ENCODE data around the gene ANXA4. TPM values are rescaled to one million over a fixed set of nuclear protein-coding genes. Genes with fewer than 3 reads are reported as not detected.

Gene ANXA4
- polyA plus RNA-seq = 10 to 100 TPM; 25.7 to 57.0 TPM

GRCh38 chr2:69741575-69742321 lies at the start of gene ANXA4:
TSS of gene ANXA4 (plus strand) at chr2:69742134. CDS start at chr2:69781566, 39,432 bp downstream.
- H3K4me1 ChIP-seq (ENCODE audit: control insufficient read depth in 2 of 2, insufficient read depth in 2 of 2, low read length in 1 of 2) = no peaks in the 10 kb centered on the region
- 0 to 1% methylated on average over 69 to 75 of the region's 75 CpGs for WGBS, 2 donors

GRCh38 chr2:69692424-69692823 lies 49.5 kb upstream of the ANXA4 start:
- H3K27me3 ChIP-seq (ENCODE audit: control insufficient read depth in 1 of 2, insufficient read depth in 2 of 2, low read length in 2 of 2) = no peaks in the 10 kb centered on the region
- no peaks in the 10 kb centered on the region for H3K36me3 ChIP-seq (ENCODE audit: control insufficient read depth in 2 of 2, insufficient read depth in 2 of 2, low read length in 1 of 2)
- peaks cover 2 to 5% of the 10 kb centered on the region in 2 donors for H3K4me1 ChIP-seq (ENCODE audit: control insufficient read depth in 2 of 2, insufficient read depth in 2 of 2, low read length in 1 of 2)
- H3K4me3 ChIP-seq (ENCODE audit: low read depth in 1 of 2, low read length in 2 of 2) = no peak overlapping the region
- 64 to 74% methylated on average over 2 of the region's 2 CpGs for WGBS, 2 donors
- H3K9me3 ChIP-seq (ENCODE audit: control insufficient read depth in 2 of 2, insufficient read depth in 1 of 2, low read depth in 1 of 2, low read length in 1 of 2) = no peaks in the 10 kb centered on the region
- H3K27ac ChIP-seq (ENCODE audit: low read depth in 2 of 2, low read length in 1 of 2) = no peak overlapping the region

More at GRCh38 chr2:69741575-69742321, at the start of gene ANXA4:
- Histone ChIP-seq H3K36me3 (ENCODE audit: control insufficient read depth in 2 of 2, insufficient read depth in 2 of 2, low read length in 1 of 2) (no peaks in the 10 kb centered on the region), H3K27me3 (ENCODE audit: control insufficient read depth in 1 of 2, insufficient read depth in 2 of 2, low read length in 2 of 2) (no peaks in the 10 kb centered on the region), H3K9me3 (ENCODE audit: control insufficient read depth in 2 of 2, insufficient read depth in 1 of 2, low read depth in 1 of 2, low read length in 1 of 2) (no peaks in the 10 kb centered on the region), H3K4me3 (ENCODE audit: low read depth in 1 of 2, low read length in 2 of 2) (peak within 1 kb of the TSS; percentile 75 to 89), H3K27ac (ENCODE audit: low read depth in 2 of 2, low read length in 1 of 2) (peak within 1 kb of the TSS; percentile 93 to 95)

- WGBS, 2 donors = 67 to 72% methylated on average over 4 of the region's 4 CpGs
- H3K27ac ChIP-seq (ENCODE audit: low read depth in 2 of 2, low read length in 1 of 2) = peak overlapping the region in 1 of 2 donors; percentile 41
Observed at GRCh38 chr2:69693059-69693774, 48.7 kb upstream of the ANXA4 start.

GRCh38 chr2:69693775-69694450 lies 48.0 kb upstream of the ANXA4 start:
- no peaks in the 10 kb centered on the region for H3K27me3 ChIP-seq (ENCODE audit: control insufficient read depth in 1 of 2, insufficient read depth in 2 of 2, low read length in 2 of 2)
- 73 to 74% methylated on average over 6 of the region's 6 CpGs for WGBS, 2 donors
- no peaks in the 10 kb centered on the region for H3K9me3 ChIP-seq (ENCODE audit: control insufficient read depth in 2 of 2, insufficient read depth in 1 of 2, low read depth in 1 of 2, low read length in 1 of 2)
- H3K4me3 ChIP-seq (ENCODE audit: low read depth in 1 of 2, low read length in 2 of 2) = no peak overlapping the region
- no peaks in the 10 kb centered on the region for H3K36me3 ChIP-seq (ENCODE audit: control insufficient read depth in 2 of 2, insufficient read depth in 2 of 2, low read length in 1 of 2)
- no peak overlapping the region for H3K27ac ChIP-seq (ENCODE audit: low read depth in 2 of 2, low read length in 1 of 2)
- H3K4me1 ChIP-seq (ENCODE audit: control insufficient read depth in 2 of 2, insufficient read depth in 2 of 2, low read length in 1 of 2) = peaks cover 2 to 5% of the 10 kb centered on the region in 2 donors

More at GRCh38 chr2:69693059-69693774, 48.7 kb upstream of the ANXA4 start:
- H3K36me3 ChIP-seq (ENCODE audit: control insufficient read depth in 2 of 2, insufficient read depth in 2 of 2, low read length in 1 of 2) = no peaks in the 10 kb centered on the region
- H3K27me3 ChIP-seq (ENCODE audit: control insufficient read depth in 1 of 2, insufficient read depth in 2 of 2, low read length in 2 of 2) = no peaks in the 10 kb centered on the region
- no peak overlapping the region for H3K4me3 ChIP-seq (ENCODE audit: low read depth in 1 of 2, low read length in 2 of 2)
- no peaks in the 10 kb centered on the region for H3K9me3 ChIP-seq (ENCODE audit: control insufficient read depth in 2 of 2, insufficient read depth in 1 of 2, low read depth in 1 of 2, low read length in 1 of 2)
- peaks cover 2 to 5% of the 10 kb centered on the region in 2 donors for H3K4me1 ChIP-seq (ENCODE audit: control insufficient read depth in 2 of 2, insufficient read depth in 2 of 2, low read length in 1 of 2)

- Histone ChIP-seq H3K27ac (ENCODE audit: low read depth in 2 of 2, low read length in 1 of 2) (no peak overlapping the region), H3K36me3 (ENCODE audit: control insufficient read depth in 2 of 2, insufficient read depth in 2 of 2, low read length in 1 of 2) (no peaks in the 10 kb centered on the region), H3K27me3 (ENCODE audit: control insufficient read depth in 1 of 2, insufficient read depth in 2 of 2, low read length in 2 of 2) (no peaks in the 10 kb centered on the region), H3K9me3 (ENCODE audit: control insufficient read depth in 2 of 2, insufficient read depth in 1 of 2, low read depth in 1 of 2, low read length in 1 of 2) (no peaks in the 10 kb centered on the region), H3K4me1 (ENCODE audit: control insufficient read depth in 2 of 2, insufficient read depth in 2 of 2, low read length in 1 of 2) (peaks cover 2 to 5% of the 10 kb centered on the region in 2 donors), H3K4me3 (ENCODE audit: low read depth in 1 of 2, low read length in 2 of 2) (no peak overlapping the region)
- WGBS, 2 donors = 64 to 68% methylated on average over 12 of the region's 12 CpGs
Observed at GRCh38 chr2:69694894-69695849, 46.8 kb upstream of the ANXA4 start.

- 58% methylated on average over 2 of the region's 2 CpGs for WGBS, 2 donors
- no peaks in the 10 kb centered on the region for H3K27me3 ChIP-seq (ENCODE audit: control insufficient read depth in 1 of 2, insufficient read depth in 2 of 2, low read length in 2 of 2)
- no peaks in the 10 kb centered on the region for H3K36me3 ChIP-seq (ENCODE audit: control insufficient read depth in 2 of 2, insufficient read depth in 2 of 2, low read length in 1 of 2)
- H3K4me1 ChIP-seq (ENCODE audit: control insufficient read depth in 2 of 2, insufficient read depth in 2 of 2, low read length in 1 of 2) = peaks cover 2 to 5% of the 10 kb centered on the region in 2 donors
- H3K27ac ChIP-seq (ENCODE audit: low read depth in 2 of 2, low read length in 1 of 2) = no peak overlapping the region
- no peaks in the 10 kb centered on the region for H3K9me3 ChIP-seq (ENCODE audit: control insufficient read depth in 2 of 2, insufficient read depth in 1 of 2, low read depth in 1 of 2, low read length in 1 of 2)
- H3K4me3 ChIP-seq (ENCODE audit: low read depth in 1 of 2, low read length in 2 of 2) = no peak overlapping the region
Observed at GRCh38 chr2:69695850-69696216, 46.1 kb upstream of the ANXA4 start.

GRCh38 chr2:69700381-69700780 lies 41.6 kb upstream of the ANXA4 start:
- Histone ChIP-seq H3K4me1 (ENCODE audit: control insufficient read depth in 2 of 2, insufficient read depth in 2 of 2, low read length in 1 of 2) (peaks cover 0 to 1% of the 10 kb centered on the region in 2 donors), H3K9me3 (ENCODE audit: control insufficient read depth in 2 of 2, insufficient read depth in 1 of 2, low read depth in 1 of 2, low read length in 1 of 2) (no peaks in the 10 kb centered on the region), H3K27ac (ENCODE audit: low read depth in 2 of 2, low read length in 1 of 2) (no peak overlapping the region), H3K4me3 (ENCODE audit: low read depth in 1 of 2, low read length in 2 of 2) (no peak overlapping the region), H3K27me3 (ENCODE audit: control insufficient read depth in 1 of 2, insufficient read depth in 2 of 2, low read length in 2 of 2) (no peaks in the 10 kb centered on the region), H3K36me3 (ENCODE audit: control insufficient read depth in 2 of 2, insufficient read depth in 2 of 2, low read length in 1 of 2) (no peaks in the 10 kb centered on the region)
- 83 to 84% methylated on average over 5 of the region's 5 CpGs for WGBS, 2 donors

GRCh38 chr2:69701100-69701945 lies 40.6 kb upstream of the ANXA4 start:
- Histone ChIP-seq H3K36me3 (ENCODE audit: control insufficient read depth in 2 of 2, insufficient read depth in 2 of 2, low read length in 1 of 2) (no peaks in the 10 kb centered on the region), H3K4me3 (ENCODE audit: low read depth in 1 of 2, low read length in 2 of 2) (no peak overlapping the region), H3K27me3 (ENCODE audit: control insufficient read depth in 1 of 2, insufficient read depth in 2 of 2, low read length in 2 of 2) (no peaks in the 10 kb centered on the region), H3K9me3 (ENCODE audit: control insufficient read depth in 2 of 2, insufficient read depth in 1 of 2, low read depth in 1 of 2, low read length in 1 of 2) (no peaks in the 10 kb centered on the region), H3K4me1 (ENCODE audit: control insufficient read depth in 2 of 2, insufficient read depth in 2 of 2, low read length in 1 of 2) (no peaks in the 10 kb centered on the region), H3K27ac (ENCODE audit: low read depth in 2 of 2, low read length in 1 of 2) (no peak overlapping the region)
- WGBS, 2 donors = 48 to 74% methylated on average over 9 of the region's 9 CpGs

Measured in esophagus (tissue), 2 donors.